ENCODE results near the gene CCDC121.
"Not testable (repeated sequence)": the region's sequence is repeated elsewhere in the genome, so short reads cannot be mapped to it uniquely, and the experiment has no call there.

Gene CCDC121

GRCh38 chr2:27636766-27637165 lies 8.0 kb upstream of the CCDC121 start:
- DNase-seq = peak; percentile 25

DNA sequence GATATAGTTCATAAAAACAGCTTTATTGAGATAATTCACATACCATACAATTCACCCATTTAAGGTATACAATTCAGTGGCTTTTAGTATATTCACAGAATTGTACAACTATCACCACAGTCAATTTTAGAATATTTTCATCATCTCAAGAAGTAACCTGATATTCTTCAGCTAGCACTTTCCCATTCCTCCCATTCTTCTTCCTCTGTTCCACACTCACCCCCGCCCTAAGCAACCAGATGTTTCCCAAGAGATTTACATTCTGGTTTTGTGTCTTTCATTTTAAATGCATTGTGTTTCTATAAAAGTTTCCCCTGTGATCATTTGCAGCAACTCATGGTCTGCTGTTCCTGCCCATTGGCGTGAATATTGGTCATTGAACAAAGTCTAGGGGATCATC lies 5.5 kb upstream of the CCDC121 start:
- DNase-seq = no peak

DNA sequence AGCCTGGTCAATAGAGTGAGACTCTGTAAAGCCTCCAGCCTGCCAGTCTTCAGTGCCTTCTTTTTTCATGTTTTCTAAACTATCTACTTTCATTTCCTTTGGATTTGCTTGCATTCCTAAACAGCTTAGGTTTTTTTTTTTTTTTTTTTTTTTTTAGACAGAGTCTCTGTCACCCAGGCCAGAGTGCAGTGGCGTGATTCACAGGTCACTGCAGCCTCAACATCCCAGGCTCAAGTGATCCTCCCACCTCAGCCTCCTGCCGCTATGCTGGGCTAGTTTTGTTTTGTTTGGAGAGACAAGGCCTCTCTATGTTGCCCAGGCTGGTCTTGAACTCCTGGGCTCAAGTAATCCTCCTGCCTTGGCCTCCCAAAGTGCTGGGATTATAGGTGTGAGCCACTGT lies 1.4 kb upstream of the CCDC121 start:
- DNase-seq = not testable (repeated sequence)

GRCh38 chr2:27627963-27628766 lies 647 bp downstream of the CCDC121 start:
- peak; percentile 90 for DNase-seq

- not testable (repeated sequence) for DNase-seq
These were observed 1.9 kb downstream of the CCDC121 start for GRCh38 chr2:27626921-27627320.

- not testable (repeated sequence) for DNase-seq
These were observed 2.5 kb downstream of the CCDC121 start for GRCh38 chr2:27626323-27626722.

DNA sequence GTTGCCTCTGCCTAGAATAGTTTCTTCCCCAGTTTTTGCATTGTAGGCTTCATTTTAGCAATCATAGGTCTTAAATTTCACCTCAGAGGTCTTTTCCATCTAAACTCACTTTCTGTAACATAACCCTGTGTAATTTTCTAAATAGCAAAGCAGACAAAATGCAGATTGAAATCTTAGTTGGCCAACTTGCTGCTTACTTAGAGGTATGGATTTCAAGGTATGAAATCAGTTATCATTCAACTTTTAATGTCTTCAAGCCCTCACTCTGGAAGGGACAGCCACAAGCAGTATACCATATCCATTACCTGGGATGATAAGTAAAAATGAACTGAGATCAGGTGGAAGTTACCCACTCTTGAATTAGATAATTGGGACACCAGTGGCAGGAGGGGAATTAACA lies 3.9 kb downstream of the CCDC121 start:
- DNase-seq = no peak

DNA sequence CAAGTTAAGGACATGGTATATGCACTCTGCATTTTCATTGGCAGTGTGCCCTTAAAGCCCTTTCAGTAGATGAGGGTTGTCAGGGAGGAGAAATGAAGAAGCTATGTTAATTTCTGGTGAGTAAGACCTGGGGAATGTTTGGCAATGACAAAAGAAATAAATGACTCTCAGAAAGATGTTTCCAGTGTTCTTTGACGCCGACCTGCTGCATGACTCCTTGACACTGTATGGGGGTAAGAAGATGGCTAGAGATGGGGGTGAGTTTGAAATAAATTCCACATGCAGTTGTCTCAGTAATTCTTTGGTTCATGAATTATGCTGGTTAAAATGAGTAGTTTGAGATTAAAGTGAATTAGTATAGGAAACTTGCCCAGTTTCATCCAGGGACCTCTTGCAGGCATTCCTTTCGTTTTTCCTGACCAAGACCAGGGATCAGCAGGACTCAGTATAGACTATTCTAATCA lies 5.9 kb downstream of the CCDC121 start:
- DNase-seq = peak; percentile 94

DNA sequence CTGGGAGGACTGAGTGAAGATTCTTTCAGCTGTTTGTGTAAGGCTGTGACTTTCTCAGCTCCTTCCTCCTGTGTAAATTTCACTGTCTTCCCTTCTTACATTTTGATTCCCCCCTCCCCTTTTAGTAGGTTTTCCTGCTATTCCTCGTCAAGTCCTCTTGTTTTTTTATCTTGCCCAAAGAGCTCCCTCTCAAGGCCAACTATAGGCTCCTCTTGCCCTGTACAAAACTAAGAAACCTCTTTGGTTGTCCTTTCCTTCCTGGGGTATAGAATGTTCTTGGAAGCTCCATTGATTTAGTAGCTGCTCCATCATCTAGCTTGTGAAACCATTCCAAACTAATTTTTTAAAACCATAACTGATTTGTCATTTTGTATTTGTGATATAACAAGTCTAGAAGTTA lies 7.3 kb downstream of the CCDC121 start:
- no peak for DNase-seq

GRCh38 chr2:27615316-27615715 lies 13.5 kb downstream of the CCDC121 start:
- DNase-seq = no peak

DNA sequence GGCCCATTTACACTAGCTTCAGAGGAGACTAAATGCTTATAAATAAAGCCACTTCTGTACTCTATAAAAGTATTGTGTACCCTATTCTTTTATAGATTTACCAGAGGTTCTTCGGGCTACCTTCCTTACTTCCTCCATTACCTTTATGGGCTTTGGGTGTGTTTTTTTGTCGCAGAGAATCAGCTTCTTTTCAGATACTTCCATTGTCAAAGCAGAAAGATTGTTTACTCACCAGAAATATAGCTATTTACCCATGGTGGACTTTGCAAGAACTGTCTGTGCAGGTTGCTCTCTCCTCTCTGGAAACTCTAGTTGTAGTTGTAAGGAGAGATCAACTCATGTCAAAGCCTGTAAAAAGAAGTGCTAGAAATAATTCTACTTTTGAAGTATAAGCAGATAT lies 14.8 kb downstream of the CCDC121 start:
- no peak for DNase-seq

DNA sequence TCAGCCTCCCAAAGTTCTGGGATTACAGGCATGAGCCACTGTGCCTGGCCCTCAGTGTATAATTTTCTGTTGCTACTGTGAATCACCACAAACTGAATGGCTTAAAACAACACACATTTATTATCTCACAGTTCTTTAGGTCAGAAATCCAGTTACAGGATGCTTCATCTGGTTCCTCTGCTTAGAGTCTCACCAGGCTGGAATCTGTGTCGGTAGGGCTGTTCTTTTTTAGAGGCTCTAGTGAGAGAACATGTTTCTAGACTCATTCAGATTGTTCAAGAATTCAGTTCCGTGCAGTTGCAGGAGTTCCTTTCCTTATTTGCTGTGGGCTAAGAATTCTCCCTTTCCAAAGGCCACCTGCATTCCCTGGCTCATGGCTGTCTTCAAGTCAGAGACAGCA lies 22.2 kb downstream of the CCDC121 start:
- DNase-seq = peak; percentile 59

DNA sequence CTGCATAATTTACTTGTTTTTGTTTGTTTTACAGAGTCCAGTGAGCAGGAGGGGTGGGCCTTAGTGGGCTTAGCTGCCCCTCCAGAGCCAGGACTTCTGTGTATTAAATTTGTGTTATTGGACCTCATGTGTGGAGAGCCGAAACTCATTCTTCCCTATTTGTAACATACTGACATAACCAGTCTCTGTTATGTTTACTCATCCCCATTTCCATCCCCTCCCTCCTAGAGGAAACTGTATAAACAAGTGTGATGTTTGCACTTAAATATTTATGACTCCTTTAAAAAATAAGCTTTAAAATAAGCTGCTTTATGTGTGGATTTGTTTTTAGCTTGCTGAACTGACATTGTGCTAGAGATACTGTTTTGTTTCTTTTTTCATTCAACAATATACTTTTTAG lies 32.2 kb downstream of the CCDC121 start:
- no peak for DNase-seq

DNA sequence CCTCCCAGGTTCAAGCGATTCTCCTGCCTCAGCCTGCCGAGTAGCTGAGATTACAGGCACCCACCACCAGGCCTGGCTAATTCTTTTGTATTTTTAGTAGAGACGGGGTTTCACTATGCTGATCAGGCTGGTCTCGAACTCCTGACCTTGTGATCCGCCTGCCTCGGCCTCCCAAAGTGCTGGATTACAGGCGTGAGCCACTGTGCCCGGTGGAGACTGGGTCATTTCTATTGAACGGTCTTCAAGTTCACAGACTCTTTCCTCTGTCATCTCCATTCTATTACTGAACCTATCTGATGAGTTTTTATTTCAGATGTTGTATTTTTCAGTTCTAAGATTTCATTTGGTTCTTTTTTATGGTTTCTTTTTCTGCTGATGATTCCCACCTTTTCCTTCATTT lies 33.4 kb downstream of the CCDC121 start:
- DNase-seq = not testable (repeated sequence)

GRCh38 chr2:27594020-27594703 lies 34.6 kb downstream of the CCDC121 start:
- DNase-seq = not testable (repeated sequence)

DNA sequence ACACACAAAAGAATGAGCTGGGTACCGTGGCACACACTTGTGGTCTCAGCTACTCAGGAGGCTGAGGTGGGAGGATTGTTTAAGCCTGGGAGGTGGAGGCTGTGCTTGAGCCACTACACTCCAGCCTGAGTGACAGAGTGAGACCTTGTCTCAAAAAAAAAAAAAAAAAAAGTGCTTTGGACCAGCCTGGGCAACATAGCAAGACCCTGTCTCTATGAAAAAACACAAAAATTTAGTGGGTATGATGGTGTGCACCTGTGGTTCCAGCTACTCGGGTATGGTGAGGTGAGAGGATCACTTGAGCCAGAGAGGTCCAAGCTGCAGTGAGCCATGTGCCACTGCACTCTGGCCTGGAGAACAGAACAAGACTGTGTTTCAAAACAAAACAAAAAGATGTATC lies 35.6 kb downstream of the CCDC121 start:
- DNase-seq = no peak

DNA sequence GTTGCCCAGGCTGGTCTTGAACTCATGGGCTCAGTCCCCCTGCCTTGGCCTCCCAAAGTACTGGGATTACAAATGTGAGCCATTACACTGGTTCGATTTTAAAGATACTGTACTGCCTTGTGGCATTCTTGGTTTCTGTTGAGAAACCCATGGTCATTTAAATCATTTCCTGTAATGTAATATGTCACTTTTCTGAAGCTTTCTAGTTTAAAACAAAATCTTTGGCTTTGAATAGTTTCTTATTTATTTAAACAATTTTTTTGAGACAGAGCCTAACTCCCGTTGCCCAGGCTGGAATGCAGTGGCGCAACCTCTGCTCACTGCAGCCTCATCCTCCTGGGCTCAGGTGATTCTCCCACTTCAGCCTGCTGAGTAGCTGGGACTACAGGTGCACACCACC lies 37.1 kb downstream of the CCDC121 start:
- no peak for DNase-seq

DNA sequence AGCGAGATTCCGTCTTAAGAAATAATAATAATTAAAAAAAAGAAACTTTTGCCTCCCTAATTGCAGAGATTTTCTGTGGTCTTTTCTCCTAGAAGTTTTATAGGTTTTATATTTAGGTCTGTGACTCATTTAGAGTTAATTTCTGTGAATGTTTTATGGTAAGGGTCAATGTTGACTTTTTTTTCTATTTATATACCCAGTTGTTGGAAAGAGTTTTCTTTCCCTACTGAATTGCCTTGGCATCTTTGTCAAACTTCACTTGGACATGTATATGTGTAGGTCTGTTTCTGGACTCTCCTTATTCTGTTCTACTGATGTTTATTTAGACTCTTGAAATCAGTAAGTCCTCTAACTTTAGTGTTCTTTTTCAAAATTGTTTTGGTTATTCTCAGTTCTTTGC lies 40.5 kb downstream of the CCDC121 start:
- DNase-seq = no peak

DNA sequence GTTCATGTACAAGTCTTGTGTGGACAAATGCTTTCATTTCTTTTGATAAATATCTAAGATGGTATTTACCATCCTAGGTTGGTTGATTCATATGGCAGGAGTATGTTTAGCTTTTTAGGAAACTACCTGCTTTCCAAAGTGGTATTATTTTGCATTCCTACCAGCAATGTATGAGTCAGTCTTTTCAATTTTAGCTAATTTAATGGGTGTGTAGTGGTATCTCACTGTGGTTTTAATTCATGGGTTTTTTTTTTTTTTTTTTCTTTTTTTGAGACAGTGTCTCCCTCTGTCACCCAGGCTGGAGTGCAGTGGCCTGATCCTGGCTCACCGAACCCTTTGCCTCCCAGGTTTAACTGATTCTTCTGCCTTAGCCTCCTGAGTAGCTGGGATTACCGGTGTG lies 41.8 kb downstream of the CCDC121 start:
- DNase-seq = no peak

- no peak for DNase-seq
These were observed 44.2 kb downstream of the CCDC121 start for GRCh38 chr2:27584597-27584996.

- DNase-seq = peak; percentile 19
These were observed 45.4 kb downstream of the CCDC121 start for GRCh38 chr2:27583390-27583915.

DNA sequence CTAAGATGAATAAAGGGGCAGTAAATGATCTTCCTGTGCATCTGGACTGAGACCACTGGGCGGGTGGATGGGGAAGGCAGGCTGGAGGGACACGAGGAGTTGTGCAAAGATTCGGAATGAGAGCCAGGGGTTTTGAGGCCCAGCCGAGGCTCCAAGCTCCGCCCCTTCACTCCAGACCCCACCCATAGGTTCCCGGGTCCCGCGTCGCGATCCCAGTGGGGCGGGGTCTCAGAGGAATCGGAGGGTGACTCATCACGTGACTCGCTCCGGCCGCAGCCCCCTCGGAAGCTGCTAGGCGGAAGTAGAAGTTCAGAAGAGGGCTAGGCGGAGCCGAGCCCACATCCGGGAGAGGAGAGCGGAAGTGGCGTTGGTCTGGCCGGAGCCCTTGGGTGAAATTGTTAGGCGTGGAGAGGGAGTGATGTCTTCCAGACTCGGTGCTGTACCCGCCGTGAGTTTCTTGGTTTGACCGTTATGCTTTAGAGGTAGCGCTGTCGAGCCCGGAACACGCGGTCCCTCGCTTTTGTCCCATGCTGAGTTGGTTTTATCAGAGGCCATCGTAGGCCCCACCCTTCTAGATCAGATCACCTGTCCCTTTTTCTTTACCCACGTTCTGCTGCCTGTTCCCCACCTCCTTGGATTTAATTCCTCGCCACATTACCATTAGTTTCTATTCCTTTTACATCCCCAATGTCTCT lies 46.0 kb downstream of the CCDC121 start, which contains the start of gene ZNF512:
TSS of gene ZNF512 (plus strand) at position 348 of the 695 bp plus-strand sequence. CDS start at position 419, 71 bp downstream.
- peak; percentile 96 for DNase-seq

DNA sequence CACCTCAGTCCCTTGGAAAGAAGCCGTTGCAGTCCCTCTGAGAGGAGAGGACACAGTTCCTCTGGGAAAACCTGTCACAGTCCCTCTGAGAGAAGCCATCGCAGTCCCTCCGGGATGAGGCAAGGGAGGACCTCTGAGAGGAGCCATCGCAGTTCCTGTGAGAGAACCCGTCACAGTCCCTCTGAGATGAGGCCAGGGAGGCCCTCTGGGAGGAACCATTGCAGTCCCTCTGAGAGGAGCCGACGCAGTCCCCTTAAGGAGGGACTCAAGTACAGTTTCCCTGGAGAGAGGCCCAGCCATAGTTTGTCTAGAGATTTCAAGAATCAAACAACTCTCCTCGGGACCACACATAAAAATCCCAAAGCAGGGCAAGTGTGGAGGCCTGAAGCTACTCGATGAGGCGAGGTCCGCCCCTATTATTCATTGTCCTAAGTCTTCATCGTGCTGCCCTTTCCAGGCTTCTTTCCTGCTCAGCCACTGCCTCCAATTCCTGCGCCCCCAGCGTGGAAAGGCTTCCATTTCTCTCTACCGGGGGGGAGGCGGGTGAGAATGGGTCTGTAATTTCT lies 46.6 kb downstream of the CCDC121 start:
- DNase-seq = no peak
